Adrenal gland (tissue), 5 donors: ENCODE measurements around the gene PGBD5.

Source experiments
- CTCF ChIP-seq, 6 experiments: fragments of 450-650 bp in 4 of 6; fragments of 200-600 bp in 2 of 6; sonication (generic) in 1 of 6; IDR thresholded peaks; 1 replicate in 5 of 6; 2 replicates in 1 of 6; pipeline versions ENCODE4 v1.5.1 to v1.8.0; 2016 to 2021; ENCODE audit warnings: antibody characterized with exemption in 6 of 6, mild to moderate bottlenecking in 2 of 6, moderate library complexity in 1 of 6
- POLR2A ChIP-seq, 2 donors: fragments of 450-650 bp; IDR thresholded peaks; one replicate each; pipeline ENCODE4 v1.6.1; 2017; ENCODE audit warnings: antibody characterized with exemption in 2 of 2, mild to moderate bottlenecking in 2 of 2, moderate library complexity in 1 of 2
- donor health status: DM: no; HTN: no; CAD: no.

GRCh38 chr1:230320804-230321203, 105.3 kb downstream of the PGBD5 start:
- TF ChIP-seq CTCF (IDR thresholded peaks at IDR 0.05): no peak
- no peak for TF ChIP-seq POLR2A (IDR thresholded peaks at IDR 0.05)
